GM18505 (cell line): ENCODE results near the gene ADGRA1.

Source experiments
- ATAC-seq: cut with Tn5 transposase; IDR thresholded peaks from one replicate; pipeline ENCODE4 v1.9.1; 2021; ENCODE audit not compliant: unreplicated experiment
- POLR2A ChIP-seq: IDR thresholded peaks from 4 replicates; pipeline ENCODE4 v1.6.1; 2011; ENCODE audit warnings: borderline replicate concordance; ENCODE audit not compliant: insufficient read depth, insufficient read length; ENCODE audit errors: extremely low read depth

Gene ADGRA1

DNA sequence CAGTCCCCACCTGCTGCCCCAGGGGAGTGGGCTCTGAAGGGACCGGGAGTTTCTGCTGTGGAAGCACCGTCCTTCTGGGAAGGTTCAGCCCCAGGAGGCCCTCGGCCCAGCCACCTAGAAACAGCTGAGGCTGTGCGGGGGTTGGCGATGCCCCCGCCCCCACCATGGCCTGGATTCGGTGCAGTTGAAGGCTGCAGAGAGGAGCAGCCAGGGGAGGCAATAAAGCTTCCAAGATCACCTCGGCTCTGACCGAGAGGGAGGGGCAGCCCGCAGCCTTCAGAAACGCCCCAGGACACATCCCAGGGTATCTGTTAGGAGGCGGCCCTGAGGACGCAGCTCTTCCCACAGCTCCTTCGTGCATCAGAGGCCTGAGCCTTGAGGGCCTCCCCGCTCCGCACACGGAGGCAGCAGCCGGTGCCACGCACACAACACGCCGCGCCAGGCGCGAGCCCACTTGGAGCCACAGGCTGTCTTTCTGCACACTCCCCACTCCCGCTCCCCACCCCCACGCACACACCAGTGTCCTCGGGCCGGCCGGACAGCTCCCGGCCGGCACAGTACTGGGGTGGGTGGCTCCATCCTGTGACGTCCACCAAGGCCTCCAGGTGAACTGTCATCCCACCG is 73.9 kb downstream of the ADGRA1 start:
- TF ChIP-seq POLR2A, result no peak
- ATAC-seq, result no peak

DNA sequence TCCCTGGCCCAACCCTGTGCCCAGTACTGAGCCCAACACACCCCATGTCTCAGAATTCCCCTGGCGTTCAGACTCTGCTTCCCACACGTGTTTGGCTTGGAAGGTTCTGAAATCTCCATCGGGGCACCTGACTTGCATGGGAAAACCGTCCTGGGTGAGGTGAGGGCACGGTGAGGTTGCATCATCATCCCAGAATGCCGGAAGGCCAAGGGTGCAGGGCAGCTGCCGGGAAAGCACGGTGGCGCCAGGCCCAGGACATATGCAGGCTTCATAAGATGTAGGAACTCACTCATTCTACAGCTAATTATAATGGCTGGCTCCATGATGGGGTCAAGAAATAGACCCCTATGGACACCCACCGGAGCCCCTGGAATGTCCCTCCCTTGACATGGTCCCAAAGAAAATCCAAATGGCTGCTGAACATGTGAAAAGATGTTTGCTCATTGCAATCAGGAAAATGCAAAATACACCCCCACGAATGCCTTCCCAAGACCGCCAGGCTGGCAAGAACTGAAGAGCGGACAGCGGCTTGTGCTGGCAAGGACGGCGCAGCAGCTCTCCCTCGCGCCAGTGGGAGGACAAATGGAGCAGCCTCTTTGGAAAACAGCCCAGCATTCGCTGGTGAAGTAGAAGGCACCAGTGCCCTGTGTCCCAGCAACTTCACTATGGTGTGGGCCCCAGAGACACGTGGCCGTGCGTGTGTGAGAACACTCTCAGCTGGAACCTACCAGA is 74.6 kb downstream of the ADGRA1 start:
- TF ChIP-seq POLR2A, result no peak
- ATAC-seq, result no peak

DNA sequence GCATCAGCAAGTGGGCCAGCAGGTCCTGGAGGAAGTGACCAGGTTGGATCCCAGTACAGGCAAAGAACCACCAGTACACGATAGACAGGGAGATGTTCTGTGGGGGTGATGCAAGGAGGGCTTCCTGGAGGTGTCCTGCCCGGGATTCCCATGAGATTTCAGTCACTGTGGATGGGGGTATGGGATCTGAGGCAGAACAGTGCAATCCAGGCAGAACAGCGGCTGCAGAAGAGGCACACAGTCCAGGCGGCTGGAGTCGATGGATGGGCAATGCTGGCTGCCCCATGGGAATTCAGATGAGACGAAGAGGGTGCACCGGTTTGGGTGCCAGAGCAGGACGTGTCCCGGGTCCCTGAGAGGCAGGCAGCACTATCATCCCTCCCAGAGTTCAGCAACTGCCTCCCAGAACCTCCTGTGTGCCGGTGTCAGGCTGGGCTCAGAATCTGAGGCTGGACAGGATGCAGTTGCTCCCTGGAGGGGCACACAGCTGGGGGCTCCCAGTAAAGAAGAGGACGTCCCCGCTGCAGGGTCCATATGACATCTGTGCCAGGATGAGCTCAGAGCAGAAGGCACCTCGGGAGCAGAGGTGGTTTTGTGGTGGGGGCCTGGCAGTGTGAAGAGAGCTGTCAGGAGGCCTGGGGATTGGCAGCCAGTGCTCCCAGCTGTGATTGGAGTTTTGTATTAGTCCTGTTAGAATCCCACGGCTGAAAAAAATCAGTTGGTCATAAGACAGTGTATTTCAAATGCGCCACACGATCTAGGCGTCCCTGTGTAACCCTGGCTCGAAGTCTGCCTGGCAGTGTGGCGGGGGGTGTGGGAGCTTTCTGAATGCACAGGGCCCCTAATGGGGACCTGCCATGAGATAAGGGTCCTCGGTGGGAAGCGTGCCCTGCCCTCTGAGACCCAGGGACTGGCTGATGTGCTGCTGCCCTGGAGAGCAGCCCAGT is 75.5 kb downstream of the ADGRA1 start:
- ATAC-seq, result no peak
- TF ChIP-seq POLR2A, result no peak

DNA sequence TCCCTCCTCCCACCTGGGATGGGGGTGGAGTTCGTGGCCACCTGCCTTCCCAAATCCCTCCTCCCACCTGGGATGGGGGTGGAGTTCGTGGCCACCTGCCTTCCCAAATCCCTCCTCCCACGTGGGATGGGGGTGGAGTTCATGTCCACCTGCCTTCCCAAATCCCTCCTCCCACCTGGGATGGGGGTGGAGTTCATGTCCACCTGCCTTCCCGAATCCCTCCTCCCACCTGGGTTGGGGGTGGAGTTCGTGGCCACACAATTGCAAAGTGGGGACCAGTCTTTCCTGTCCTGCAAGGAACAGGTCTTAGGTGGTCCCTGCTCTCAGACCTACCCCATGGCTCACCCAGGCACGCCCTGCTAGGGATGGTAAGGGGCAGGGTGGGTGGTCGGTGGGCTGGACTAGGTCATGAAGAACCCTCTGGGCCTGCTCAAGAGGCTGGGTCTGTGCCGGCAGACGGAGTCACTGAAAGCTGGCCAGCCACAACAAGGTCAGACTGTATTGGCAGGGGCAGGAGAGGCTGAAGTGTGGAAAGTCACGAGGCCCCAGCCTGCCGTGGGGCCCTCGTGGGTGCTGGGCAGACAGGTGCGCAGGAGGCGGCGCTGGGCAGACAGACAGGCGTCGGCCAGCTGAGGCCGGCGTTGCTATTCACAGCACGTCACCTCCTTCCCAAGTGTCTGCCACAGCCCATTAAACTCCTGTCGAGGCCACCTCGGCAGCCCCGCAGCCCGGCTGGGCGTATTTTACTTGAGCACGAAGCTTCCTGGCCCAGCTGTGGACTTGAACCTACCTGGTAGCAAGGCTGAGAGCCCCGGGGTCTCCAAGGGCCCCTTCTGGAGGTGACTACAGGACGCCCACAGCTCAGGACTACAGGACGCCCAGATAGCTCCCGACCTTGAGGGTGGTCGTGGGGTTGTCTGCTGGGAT is 76.4 kb downstream of the ADGRA1 start:
- ATAC-seq, result no peak
- no peak for TF ChIP-seq POLR2A

DNA sequence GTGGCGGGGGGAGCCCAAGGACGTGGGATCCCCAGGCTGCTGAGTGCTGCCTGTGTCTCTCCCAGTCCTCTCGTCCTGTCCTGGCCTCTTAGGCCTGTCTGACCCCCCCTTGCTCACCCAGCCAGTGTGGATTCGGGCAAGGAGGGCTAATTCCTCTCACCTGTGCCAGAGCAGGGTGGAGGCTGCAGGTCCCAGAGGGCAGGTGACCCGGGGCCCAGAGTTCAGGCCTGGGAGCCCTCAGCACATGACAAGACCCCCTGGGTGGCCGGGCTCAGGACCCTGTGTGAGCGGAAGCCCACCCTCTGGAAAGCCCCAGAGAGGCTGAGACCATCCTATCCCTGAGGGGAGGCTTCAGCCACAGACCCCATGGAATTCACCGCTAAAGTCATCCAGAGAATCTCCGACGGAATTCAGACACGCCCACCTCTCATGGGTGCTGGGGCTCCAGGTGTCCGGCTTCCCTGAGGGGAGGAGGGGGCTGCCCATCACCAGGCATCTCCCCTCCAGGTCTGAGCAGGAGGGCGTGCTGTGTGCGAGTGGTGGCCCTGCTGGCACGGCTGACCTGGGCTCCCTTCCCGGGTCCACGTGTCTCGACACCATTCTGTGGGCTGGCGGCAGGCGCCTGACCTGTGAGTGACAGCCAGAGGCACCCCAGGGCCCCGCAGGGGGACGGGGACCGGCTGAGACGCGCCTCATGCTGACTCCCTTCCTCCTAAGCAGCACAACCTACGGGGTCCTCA is 77.3 kb downstream of the ADGRA1 start:
- no peak for TF ChIP-seq POLR2A

DNA sequence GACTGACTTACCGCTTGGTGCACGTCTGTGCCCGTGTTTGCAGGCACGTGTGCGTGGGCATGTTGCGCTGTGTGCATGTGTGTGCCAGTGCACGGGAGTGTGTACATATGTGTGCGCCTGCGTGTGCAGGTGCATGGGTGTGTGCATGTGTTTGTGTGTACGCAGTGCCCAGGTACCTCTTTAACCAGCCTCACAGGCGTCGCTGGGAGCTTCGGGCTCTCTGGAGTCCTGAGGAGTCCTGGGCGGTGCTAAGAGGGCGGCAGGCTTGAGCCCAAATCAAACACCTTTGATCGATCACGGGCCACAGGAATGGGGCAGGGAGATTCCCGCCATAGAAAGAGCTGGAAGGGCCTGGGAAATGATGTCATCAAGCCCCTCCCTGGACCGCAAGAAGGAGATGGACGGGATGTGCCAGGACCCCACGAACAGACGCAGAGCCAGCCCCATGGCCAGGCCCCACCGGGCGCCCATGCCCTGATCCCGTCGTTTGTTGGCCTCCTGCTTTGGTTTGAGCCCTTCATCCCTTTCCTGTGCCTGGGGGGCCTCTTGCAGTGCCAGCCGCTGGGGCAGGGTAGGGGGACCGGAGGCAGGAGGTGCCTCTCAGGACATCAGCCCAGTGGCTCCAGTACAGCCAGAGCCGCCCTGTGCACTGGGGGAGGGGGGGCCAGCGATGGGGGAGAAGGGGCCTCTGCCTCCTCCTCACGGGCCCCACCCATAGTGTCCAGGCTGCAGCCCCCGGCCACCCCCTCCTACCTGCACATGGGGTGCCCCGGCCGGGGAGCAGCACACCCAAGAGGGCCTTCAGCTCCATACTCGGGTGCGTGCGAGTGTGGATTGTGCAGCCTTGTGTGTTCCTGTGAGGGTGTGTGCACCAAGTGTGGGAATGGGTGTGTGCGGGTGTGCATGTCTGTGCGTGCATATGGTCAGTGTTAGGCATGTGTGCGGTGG is 78.1 kb downstream of the ADGRA1 start:
- no peak for ATAC-seq
- no peak for TF ChIP-seq POLR2A

More for the DNA sequence above, 77.3 kb downstream of the ADGRA1 start:
- no peak for ATAC-seq

DNA sequence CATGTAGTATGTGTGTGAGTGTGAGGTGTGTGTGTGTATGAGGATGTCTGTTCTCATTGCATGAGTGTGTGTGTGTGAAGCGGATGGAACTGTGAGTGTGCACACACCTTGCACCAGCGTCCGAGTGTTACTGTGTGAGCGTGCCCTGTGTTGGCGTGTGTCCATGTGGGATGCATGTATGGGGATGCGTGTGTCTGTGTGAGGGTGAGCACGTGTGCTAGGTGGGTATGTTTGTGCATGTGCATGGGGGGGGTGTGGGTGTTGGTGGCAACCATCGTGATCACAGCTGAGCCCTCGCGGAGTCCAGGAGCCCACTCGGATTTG is 78.7 kb downstream of the ADGRA1 start:
- no peak for ATAC-seq
- TF ChIP-seq POLR2A, result no peak

DNA sequence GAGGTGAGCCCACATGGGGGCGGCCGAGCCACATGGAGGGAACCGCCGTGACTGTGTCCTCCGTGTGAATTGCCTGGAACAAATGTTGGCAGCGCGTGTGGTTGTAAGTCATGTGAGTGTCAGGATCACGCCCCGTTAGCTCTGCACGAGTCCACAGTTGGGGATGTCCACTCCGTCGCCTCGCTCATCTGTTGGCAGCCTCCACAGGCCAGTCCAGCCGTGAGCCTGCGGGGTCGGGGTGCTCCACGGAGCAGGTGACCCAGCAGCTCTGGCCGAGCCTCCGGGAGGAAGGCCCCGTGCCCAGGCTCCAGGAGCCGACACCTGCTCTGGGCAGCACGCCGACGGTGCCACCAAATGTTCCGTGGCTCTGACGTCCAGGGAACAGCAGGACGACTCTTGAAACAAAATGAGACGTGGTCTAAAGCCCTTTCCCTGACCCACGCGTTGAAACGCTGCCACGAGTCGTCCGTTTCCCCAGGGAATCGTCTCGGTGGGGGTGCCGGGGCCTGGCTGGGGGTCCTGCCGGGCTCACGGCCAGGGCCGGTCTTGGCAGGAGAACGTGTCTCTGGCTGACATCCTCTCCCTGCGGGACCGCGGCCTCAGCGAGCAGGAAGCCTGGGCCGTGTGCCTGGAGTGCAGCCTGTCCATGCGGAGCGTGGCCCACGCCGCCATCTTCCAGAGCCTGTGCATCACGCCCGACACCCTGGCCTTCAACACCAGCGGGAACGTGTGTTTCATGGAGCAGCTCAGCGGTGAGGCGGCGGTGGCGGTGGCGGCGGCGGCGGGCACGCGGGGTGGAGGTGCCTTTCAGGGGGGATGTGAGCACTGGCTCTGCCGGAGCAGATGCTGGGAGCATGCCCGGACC is 79.3 kb downstream of the ADGRA1 start:
- TF ChIP-seq POLR2A, result no peak
- no peak for ATAC-seq

DNA sequence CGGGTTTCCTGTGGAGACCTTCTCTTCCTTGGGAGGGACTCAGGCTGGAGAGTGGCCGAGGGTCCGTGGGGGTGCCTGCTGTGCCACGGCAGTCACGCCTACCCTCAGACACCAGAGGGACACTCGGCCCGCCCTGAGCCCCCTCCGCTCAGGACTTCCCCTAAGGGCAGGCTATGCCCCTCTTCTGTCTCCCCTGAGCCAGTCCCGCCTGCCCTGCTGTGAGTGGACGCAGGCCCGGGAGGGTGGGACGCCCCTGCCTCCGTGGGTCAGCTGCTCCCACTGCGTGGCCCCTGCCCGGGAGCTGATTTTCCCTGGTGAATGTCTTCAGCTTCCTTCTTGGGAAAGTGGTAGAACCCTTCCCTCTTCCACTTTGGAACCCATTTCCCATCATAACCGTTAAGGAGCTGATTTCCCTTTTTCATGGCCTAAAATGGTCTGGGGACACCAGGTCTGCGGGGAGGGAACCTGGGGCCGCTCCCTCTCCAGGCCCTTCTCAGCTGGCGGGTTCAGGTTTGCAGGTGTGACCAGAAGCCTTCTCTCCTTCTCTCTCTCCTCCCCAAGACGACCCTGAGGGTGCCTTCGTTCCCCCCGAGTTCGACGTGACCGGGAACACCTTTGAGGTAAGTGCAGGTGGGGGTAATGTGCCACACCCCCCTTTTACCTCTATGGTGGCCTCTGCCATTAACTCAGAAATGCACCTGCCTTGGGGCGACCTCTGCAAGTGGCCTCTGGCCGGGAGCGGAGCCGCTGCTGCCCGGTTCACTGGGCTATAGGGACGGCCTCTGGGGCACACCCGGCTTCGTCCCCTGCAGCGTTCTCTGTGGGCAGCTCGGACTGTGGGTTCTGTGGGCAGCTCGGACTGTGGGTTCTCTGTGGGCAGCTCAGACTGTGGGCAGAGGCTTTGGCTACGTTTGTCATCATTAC is 80.2 kb downstream of the ADGRA1 start:
- TF ChIP-seq POLR2A, result no peak
- ATAC-seq, result no peak
